Testis (tissue), 5 donors: ENCODE results near the gene KRTAP1-4. TPM values are rescaled to one million over a fixed set of nuclear protein-coding genes. Genes with fewer than 3 reads are reported as not detected.

Experiments
- DNase-seq: peaks from one replicate; pipeline ENCODE4 v3.0.0-alpha.2; 2019
- H3K27ac ChIP-seq, 2 donors: fragments of 200-600 bp; sonication (generic); one replicate each; pipeline ENCODE4 v1.5.1; 2019
- H3K27me3 ChIP-seq: fragments of 200-600 bp; sonication (generic); one replicate; pipeline ENCODE4 v1.5.1; 2019
- H3K36me3 ChIP-seq: fragments of 200-600 bp; sonication (generic); one replicate; pipeline ENCODE4 v1.5.1; 2017; ENCODE audit warnings: low read depth; ENCODE audit errors: missing control alignments
- H3K4me1 ChIP-seq: fragments of 200-600 bp; sonication (generic); one replicate; pipeline ENCODE4 v1.5.1; 2019
- H3K4me3 ChIP-seq, 2 donors: fragments of 200-600 bp; sonication (generic); one replicate each; pipeline ENCODE4 v1.5.1; 2017 to 2019
- H3K9me3 ChIP-seq: fragments of 200-600 bp; sonication (generic); one replicate; pipeline ENCODE4 v1.5.1; 2017
- CTCF ChIP-seq, 3 experiments: fragments of 450-650 bp in 2 of 3; fragments of 200-600 bp in 1 of 3; sonication (generic) in 1 of 3; IDR thresholded peaks; one replicate each; pipeline ENCODE4 v1.5.1; 2016 to 2019; ENCODE audit warnings: antibody characterized with exemption in 3 of 3, mild to moderate bottlenecking in 2 of 3, moderate library complexity in 1 of 3
- POLR2A ChIP-seq: fragments of 450-650 bp; IDR thresholded peaks from one replicate; pipeline ENCODE4 v1.6.1; 2017; ENCODE audit warnings: antibody characterized with exemption, mild to moderate bottlenecking, moderate library complexity
- WGBS, 2 donors: methylation state at CpG; one replicate each; pipeline ENCODE4 v1.1.5; 2018; 5-methylcytosine and 5-hydroxymethylcytosine counted together
- intact Hi-C: fragments of 100-400 bp; cut with DNase I; formaldehyde crosslinking; loops from one replicate; pipeline ENCODE4 v1.15.1; 2023; ENCODE audit warnings: low total_unique reads
- long read RNA-seq, 2 donors: transcript quantifications; one replicate each; lab custom pipeline, GENCODE V29; 2026
- polyA plus RNA-seq: library from polyadenylated mRNA; stranded (reverse); fragments of 350-450 nt; fragmentation: Illumina TruSeq; extraction: RNeasy Lipid Tissue Mini Kit (QIAGEN cat#74804); gene quantifications from one replicate; pipeline ENCODE4 v1.2.3, GENCODE V29; 2014; ENCODE audit warnings: low read depth, low replicate concordance; ENCODE audit not compliant: insufficient read depth
- total RNA-seq, 2 donors: library from RNA; depleted of rRNA; stranded (reverse); fragments of >200 nt; gene quantifications; one replicate each; pipeline ENCODE4 v1.2.3, GENCODE V29; 2016

The KRTAP1-4 gene
- total RNA-seq = not detected
- not detected for polyA plus RNA-seq
- long read RNA-seq, donor 1 = 0 reads
- long read RNA-seq, donor 2 = 0 reads

GRCh38 chr17:41029633-41030245, at the start of gene KRTAP1-4:
Gene KRTAP1-4 (minus strand): TSS chr17:41030195. CDS start chr17:41030078, 117 bp downstream.
- TF ChIP-seq CTCF (IDR thresholded peaks at IDR 0.05) (no peak), POLR2A (no peak)
- 85 to 91% methylated on average over 3 to 12 of the region's 12 CpGs for WGBS, 2 donors
- intact Hi-C loops = no loop called here
- Histone ChIP-seq H3K9me3 (no peaks in the 10 kb centered on the region), H3K36me3 (no peaks in the 10 kb centered on the region), H3K4me3 (no peak within 1 kb of the TSS), H3K27ac (no peak within 1 kb of the TSS), H3K4me1 (no peaks in the 10 kb centered on the region), H3K27me3 (no peaks in the 10 kb centered on the region)
- DNase-seq = no peak

DNA sequence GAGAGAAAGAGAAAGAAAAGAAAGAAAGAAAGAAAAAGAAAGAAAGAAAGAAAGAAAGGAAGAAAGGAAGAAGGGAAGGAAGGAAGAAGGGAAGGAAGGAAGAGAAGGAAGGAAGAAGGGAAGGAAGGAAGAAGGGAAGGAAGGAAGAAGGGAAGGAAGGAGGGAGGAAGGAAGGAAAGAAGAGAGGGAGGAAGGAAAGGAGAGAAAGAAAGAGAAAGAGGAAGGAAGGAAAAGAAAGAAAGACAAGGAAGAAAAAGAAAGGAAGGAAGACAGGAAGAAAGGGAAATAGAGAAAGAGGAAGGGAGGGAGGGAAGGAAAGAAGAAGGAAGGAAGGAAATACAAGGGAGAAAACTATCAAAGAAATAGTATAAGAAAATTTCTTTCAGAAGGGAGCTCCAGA, 46.8 kb upstream of the KRTAP1-4 start:
- Histone ChIP-seq H3K27me3 (no peaks in the 10 kb centered on the region), H3K4me1 (no peaks in the 10 kb centered on the region), H3K9me3 (no peaks in the 10 kb centered on the region), H3K36me3 (no peaks in the 10 kb centered on the region), H3K4me3 (no peak overlapping the region), H3K27ac (no peak overlapping the region)
- DNase-seq = no peak
- intact Hi-C loops = no loop called here
- TF ChIP-seq POLR2A (no peak), CTCF (IDR thresholded peaks at IDR 0.05) (no peak)

DNA sequence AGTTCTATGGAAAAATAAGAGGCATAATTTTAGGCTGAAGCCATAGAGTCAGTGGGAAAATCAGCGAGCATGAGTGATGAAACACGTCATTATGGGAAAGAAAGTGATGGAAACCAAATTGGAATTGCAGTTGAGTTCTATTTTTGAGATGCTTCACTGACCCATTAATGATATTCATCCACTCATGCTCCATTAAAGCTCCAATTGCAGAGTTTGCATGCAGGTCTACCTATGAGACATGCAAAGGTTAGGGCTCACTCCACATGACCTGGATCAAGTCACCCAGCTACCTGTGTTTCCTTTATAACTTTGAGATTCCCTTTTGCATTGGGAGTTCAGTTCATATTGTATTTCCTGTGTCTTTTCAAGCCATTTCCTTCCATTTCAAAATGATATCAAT, 43.7 kb upstream of the KRTAP1-4 start:
- no peaks in the 10 kb centered on the region for H3K9me3 ChIP-seq
- no peaks in the 10 kb centered on the region for H3K36me3 ChIP-seq
- intact Hi-C loops = no loop called here
- 93 to 94% methylated on average over 2 of the region's 2 CpGs for WGBS, 2 donors
- no peak overlapping the region for H3K4me3 ChIP-seq
- no peaks in the 10 kb centered on the region for H3K4me1 ChIP-seq
- DNase-seq = no peak
- TF ChIP-seq POLR2A (no peak), CTCF (IDR thresholded peaks at IDR 0.05) (no peak)
- H3K27ac ChIP-seq = no peak overlapping the region
- H3K27me3 ChIP-seq = no peaks in the 10 kb centered on the region

DNA sequence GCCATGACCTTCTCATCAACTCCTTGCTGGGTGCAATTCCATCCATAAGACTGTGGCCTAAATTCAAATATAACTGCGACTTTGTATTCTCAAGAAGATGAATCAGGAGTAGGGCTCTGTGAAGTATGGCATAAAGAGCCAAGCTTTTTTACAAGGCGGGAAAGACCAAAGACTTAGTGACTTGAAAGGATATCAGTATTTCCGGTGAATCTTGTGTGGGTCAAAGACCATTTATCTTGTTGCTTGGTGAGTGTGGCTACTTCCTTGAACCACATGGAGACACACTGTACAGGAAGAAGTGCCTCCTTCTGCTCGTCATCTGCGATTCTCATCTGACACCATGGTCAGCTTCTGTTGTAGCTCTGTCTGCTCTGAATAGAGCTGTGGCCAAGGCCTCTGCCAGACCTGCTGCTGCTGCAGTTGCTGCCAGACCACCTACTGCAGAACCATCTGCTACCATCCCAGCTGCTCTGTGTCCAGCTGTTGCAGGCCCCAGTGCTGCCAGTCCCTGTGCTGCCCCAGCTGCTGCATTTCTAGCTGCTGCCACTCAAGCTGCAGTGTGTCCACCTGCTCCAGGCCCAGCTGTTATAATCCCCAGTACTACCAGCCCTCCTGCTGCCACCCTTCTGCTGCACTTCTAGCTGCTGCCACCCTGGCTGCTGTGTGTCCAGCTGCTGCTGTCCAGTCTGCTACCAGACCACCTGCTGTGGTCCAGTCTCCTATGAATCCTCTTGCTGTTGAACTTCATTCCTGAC, 41.8 kb upstream of the KRTAP1-4 start:
- H3K36me3 ChIP-seq = no peaks in the 10 kb centered on the region
- no peaks in the 10 kb centered on the region for H3K27me3 ChIP-seq
- H3K9me3 ChIP-seq = no peaks in the 10 kb centered on the region
- 76 to 98% methylated on average over 5 of the region's 5 CpGs for WGBS, 2 donors
- no peak overlapping the region for H3K4me3 ChIP-seq
- H3K4me1 ChIP-seq = no peaks in the 10 kb centered on the region
- no peak for TF ChIP-seq CTCF (IDR thresholded peaks at IDR 0.05)
- no peak for TF ChIP-seq POLR2A
- DNase-seq = no peak
- no peak overlapping the region for H3K27ac ChIP-seq
- intact Hi-C loops = no loop called here
